ENCODE results near the gene TMBIM6. TPM values are rescaled to one million over a fixed set of nuclear protein-coding genes. Genes with fewer than 3 reads are reported as not detected.
"Not testable (repeated sequence)": the region's sequence is repeated elsewhere in the genome, so short reads cannot be mapped to it uniquely, and the experiment has no call there.

Gene TMBIM6
- total RNA-seq, 1 experiment from 2014 or later = 525 TPM

DNA sequence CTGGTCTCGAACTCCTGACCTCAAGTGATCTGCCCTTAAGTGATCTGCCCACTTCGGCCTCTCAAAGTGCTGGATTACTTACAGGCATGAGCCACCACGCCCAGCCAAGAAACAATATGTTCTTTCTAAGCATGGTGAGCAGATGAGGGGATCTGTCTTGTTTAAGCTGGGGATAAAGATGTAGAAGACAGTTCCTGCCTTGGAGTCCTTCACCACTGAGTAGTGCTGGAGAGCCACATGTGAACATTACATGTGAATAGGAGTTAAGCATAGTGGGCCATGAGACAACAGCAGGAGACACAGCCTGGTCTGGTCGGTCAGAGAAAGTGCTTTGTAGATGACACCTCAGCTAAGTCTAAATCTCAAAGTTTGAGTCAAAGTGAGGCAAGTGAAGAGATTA is 26.0 kb downstream of the TMBIM6 start:
- ChIA-PET CTCF (interaction anchor here (0.5 to 0.6 kb wide), 2 partner anchors 16 to 290 kb away, joined by 3 to 6 read pairs; partner anchors contain the start of gene ASIC1), POLR2A (interaction anchor here (0.6 kb wide), 1 partner anchor 10 kb away, joined by 8 read pairs; no protein-coding TSS in a partner anchor)
- peaks cover 14% of the 10 kb centered on the region for H3K36me3 ChIP-seq (ENCODE audit: control insufficient read depth, insufficient read depth, low read length)
- H3K27ac ChIP-seq (ENCODE audit: low read length) = no peak overlapping the region
- no peak overlapping the region for H3K4me3 ChIP-seq (ENCODE audit: low read depth in 2 of 2, low read length in 2 of 2)
- TF ChIP-seq TCF7L2 (IDR thresholded peaks at IDR 0.05; ENCODE audit: low read depth, low read length) = no peak
- no peak for TF ChIP-seq POLR2AphosphoS5 (IDR thresholded peaks at IDR 0.05; ENCODE audit: low read depth, low read length)
- no peak for TF ChIP-seq SIN3A (IDR thresholded peaks at IDR 0.05; ENCODE audit: borderline replicate concordance, insufficient read depth, low read depth, low read length)
- TF ChIP-seq, protein P1, sequence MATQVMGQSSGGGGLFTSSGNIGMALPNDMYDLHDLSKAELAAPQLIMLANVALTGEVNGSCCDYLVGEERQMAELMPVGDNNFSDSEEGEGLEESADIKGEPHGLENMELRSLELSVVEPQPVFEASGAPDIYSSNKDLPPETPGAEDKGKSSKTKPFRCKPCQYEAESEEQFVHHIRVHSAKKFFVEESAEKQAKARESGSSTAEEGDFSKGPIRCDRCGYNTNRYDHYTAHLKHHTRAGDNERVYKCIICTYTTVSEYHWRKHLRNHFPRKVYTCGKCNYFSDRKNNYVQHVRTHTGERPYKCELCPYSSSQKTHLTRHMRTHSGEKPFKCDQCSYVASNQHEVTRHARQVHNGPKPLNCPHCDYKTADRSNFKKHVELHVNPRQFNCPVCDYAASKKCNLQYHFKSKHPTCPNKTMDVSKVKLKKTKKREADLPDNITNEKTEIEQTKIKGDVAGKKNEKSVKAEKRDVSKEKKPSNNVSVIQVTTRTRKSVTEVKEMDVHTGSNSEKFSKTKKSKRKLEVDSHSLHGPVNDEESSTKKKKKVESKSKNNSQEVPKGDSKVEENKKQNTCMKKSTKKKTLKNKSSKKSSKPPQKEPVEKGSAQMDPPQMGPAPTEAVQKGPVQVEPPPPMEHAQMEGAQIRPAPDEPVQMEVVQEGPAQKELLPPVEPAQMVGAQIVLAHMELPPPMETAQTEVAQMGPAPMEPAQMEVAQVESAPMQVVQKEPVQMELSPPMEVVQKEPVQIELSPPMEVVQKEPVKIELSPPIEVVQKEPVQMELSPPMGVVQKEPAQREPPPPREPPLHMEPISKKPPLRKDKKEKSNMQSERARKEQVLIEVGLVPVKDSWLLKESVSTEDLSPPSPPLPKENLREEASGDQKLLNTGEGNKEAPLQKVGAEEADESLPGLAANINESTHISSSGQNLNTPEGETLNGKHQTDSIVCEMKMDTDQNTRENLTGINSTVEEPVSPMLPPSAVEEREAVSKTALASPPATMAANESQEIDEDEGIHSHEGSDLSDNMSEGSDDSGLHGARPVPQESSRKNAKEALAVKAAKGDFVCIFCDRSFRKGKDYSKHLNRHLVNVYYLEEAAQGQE (IDR thresholded peaks at IDR 0.05; ENCODE audit: insufficient read depth in 1 of 2, low read depth in 2 of 2, low read length in 1 of 2) = no peak
- TF ChIP-seq, protein P2, sequence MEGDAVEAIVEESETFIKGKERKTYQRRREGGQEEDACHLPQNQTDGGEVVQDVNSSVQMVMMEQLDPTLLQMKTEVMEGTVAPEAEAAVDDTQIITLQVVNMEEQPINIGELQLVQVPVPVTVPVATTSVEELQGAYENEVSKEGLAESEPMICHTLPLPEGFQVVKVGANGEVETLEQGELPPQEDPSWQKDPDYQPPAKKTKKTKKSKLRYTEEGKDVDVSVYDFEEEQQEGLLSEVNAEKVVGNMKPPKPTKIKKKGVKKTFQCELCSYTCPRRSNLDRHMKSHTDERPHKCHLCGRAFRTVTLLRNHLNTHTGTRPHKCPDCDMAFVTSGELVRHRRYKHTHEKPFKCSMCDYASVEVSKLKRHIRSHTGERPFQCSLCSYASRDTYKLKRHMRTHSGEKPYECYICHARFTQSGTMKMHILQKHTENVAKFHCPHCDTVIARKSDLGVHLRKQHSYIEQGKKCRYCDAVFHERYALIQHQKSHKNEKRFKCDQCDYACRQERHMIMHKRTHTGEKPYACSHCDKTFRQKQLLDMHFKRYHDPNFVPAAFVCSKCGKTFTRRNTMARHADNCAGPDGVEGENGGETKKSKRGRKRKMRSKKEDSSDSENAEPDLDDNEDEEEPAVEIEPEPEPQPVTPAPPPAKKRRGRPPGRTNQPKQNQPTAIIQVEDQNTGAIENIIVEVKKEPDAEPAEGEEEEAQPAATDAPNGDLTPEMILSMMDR (IDR thresholded peaks at IDR 0.05) = no peak
- ATAC-seq (peak; percentile 47), DNase-seq (ENCODE audit: low read depth, low spot score) (no peak)
- in situ Hi-C loops (cut with HindIII; ENCODE audit: low pct_unique_long_range_greater_than_20kb, low sequenced_read_pairs) = no loop called here
- intact Hi-C loops (cut with micrococcal nuclease; ENCODE audit: unreplicated experiment) = no loop called here
- H3K27me3 ChIP-seq (ENCODE audit: control insufficient read depth, insufficient read depth, low read length) = no peaks in the 10 kb centered on the region
- BruUV-seq (replicated peaks) = no TSS peak
- no peaks in the 10 kb centered on the region for H3K9me3 ChIP-seq (ENCODE audit: control insufficient read depth, insufficient read depth, low read depth, low read length)
- no peaks in the 10 kb centered on the region for H3K4me1 ChIP-seq (ENCODE audit: control insufficient read depth, insufficient read depth, low read length)

DNA sequence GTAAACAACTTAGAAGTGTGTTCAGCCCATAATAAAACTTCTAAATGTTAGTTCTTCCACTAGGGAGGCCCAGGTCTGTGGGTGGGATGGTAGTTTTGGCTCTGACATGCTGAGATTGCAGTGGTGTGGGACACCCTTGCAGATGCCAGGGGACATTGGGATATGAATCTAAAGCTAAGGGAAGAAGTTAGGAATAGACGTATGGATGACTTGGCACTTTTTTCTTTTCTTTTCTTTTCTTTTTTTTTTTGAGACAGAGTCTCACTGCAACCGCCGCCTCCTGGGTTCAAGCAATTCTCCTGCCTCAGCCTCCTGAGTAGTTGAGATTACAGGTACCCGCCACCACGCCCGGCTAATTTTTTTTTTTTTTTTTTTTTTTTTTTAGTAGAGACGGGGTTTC is 31.7 kb downstream of the TMBIM6 start:
- BruUV-seq (replicated peaks); H3K27ac ChIP-seq (ENCODE audit: low read length); H3K9me3 ChIP-seq (ENCODE audit: control insufficient read depth, insufficient read depth, low read depth, low read length); H3K36me3 ChIP-seq (ENCODE audit: control insufficient read depth, insufficient read depth, low read length); ATAC-seq; DNase-seq (ENCODE audit: low read depth, low spot score); in situ Hi-C loops (cut with HindIII; ENCODE audit: low pct_unique_long_range_greater_than_20kb, low sequenced_read_pairs); H3K4me3 ChIP-seq (ENCODE audit: low read depth in 2 of 2, low read length in 2 of 2); POLR2A ChIA-PET; H3K27me3 ChIP-seq (ENCODE audit: control insufficient read depth, insufficient read depth, low read length); H3K4me1 ChIP-seq (ENCODE audit: control insufficient read depth, insufficient read depth, low read length): not testable (repeated sequence)
- CTCF ChIA-PET = interaction anchor here (0.7 kb wide), 1 partner anchor 98 kb away, joined by 7 read pairs; no protein-coding TSS in a partner anchor
- intact Hi-C loops (cut with micrococcal nuclease; ENCODE audit: unreplicated experiment) = loop anchor here (10.0 kb wide), 1 partner anchor 182 kb away; the partner anchor contains the start of gene AQP2

DNA sequence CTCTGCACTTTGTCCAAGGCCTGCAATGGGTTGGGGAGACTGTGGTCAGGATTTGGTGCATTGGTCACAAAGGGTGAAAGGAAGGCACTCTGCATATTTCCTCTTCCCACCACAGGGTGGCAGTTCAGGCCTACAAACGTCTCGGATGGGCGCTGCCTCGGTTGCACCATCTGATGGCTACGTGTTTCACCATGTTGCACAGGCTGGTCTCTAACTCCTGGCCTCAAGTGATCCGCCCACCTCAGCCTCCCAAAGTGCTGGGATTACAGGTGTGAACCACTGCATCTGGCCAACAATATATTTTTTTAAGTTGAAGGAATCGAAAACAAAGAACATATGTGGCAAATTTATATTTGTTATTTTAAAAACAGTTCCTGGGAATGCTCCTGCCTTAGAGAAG is 35.1 kb downstream of the TMBIM6 start:
- intact Hi-C loops (cut with micrococcal nuclease; ENCODE audit: unreplicated experiment) = loop anchor here (1.0 to 10.0 kb wide), 2 partner anchors 63 to 178 kb away; partner anchors contain the start of gene AQP2
- H3K36me3 ChIP-seq (ENCODE audit: control insufficient read depth, insufficient read depth, low read length) = no peaks in the 10 kb centered on the region
- H3K9me3 ChIP-seq (ENCODE audit: control insufficient read depth, insufficient read depth, low read depth, low read length) = no peaks in the 10 kb centered on the region
- ATAC-seq = peak; percentile 93
- H3K4me1 ChIP-seq (ENCODE audit: control insufficient read depth, insufficient read depth, low read length) = no peaks in the 10 kb centered on the region; the same call in 1 of the 2 replicates
- CTCF ChIA-PET = interaction anchor here (0.8 kb wide), 1 partner anchor 139 kb away, joined by 4 read pairs; no protein-coding TSS in a partner anchor
- peak; percentile 64 for DNase-seq (ENCODE audit: low read depth, low spot score)
- no peak for TF ChIP-seq POLR2AphosphoS5 (IDR thresholded peaks at IDR 0.05; ENCODE audit: low read depth, low read length)
- TF ChIP-seq, protein P2 (IDR thresholded peaks at IDR 0.05) = peak; percentile 89
- BruUV-seq (replicated peaks) = no TSS peak
- H3K4me3 ChIP-seq (ENCODE audit: low read depth in 2 of 2, low read length in 2 of 2) = peak overlapping the region in 1 of 2 experiments; percentile 16; a peak in 1 of 4 replicates
- POLR2A ChIA-PET = no interaction called here
- in situ Hi-C loops (cut with HindIII; ENCODE audit: low pct_unique_long_range_greater_than_20kb, low sequenced_read_pairs) = no loop called here
- peak overlapping the region; percentile 60; the same call in 1 of the 2 replicates for H3K27ac ChIP-seq (ENCODE audit: low read length)
- H3K27me3 ChIP-seq (ENCODE audit: control insufficient read depth, insufficient read depth, low read length) = no peaks in the 10 kb centered on the region
